Muscle layer of duodenum (tissue), 2 donors: ENCODE results near the gene ANKRD27.
A peak's percentile ranks its signal among the peaks of the same experiment; 100 is the strongest.

ENCODE experiments used
- H3K27ac ChIP-seq: one replicate; pipeline ENCODE4 v1.7.0; 2013; ENCODE audit warnings: mild to moderate bottlenecking, low read length
- H3K27me3 ChIP-seq: one replicate; pipeline ENCODE4 v1.7.0; 2013; ENCODE audit warnings: low read depth, mild to moderate bottlenecking, control low read depth, low read length
- H3K36me3 ChIP-seq, 2 donors: one replicate each; pipeline ENCODE4 v1.7.0; 2013; ENCODE audit warnings: low read length in 2 of 2, control low read depth in 1 of 2, mild to moderate bottlenecking in 1 of 2; ENCODE audit not compliant: insufficient read depth in 2 of 2, control insufficient read depth in 1 of 2
- H3K4me1 ChIP-seq, 2 donors: one replicate each; pipeline ENCODE4 v1.7.0; 2013; ENCODE audit warnings: low read length in 2 of 2, mild to moderate bottlenecking in 2 of 2, control low read depth in 1 of 2, moderate library complexity in 1 of 2; ENCODE audit not compliant: insufficient read depth in 2 of 2, control insufficient read depth in 1 of 2
- H3K4me3 ChIP-seq, 2 donors: one replicate each; pipeline ENCODE4 v1.7.0; 2013; ENCODE audit warnings: low read length in 2 of 2, low read depth in 1 of 2, mild to moderate bottlenecking in 1 of 2
- H3K9me3 ChIP-seq, 2 donors: one replicate each; pipeline ENCODE4 v1.7.0; 2013; ENCODE audit warnings: low read length in 2 of 2, control low read depth in 1 of 2, mild to moderate bottlenecking in 1 of 2; ENCODE audit not compliant: control insufficient read depth in 1 of 2
- donor health status: healthy.

ANKRD27 gene

GRCh38 chr19:32687681-32688080 is 12.7 kb upstream of the ANKRD27 start:
- Histone ChIP-seq H3K27me3 (no peaks in the 10 kb centered on the region), H3K27ac (no peak overlapping the region), H3K4me3 (no peak overlapping the region), H3K9me3 (no peaks in the 10 kb centered on the region), H3K4me1 (peaks cover 8 to 12% of the 10 kb centered on the region in 2 donors), H3K36me3 (no peaks in the 10 kb centered on the region)

GRCh38 chr19:32686847-32687475 is 12.0 kb upstream of the ANKRD27 start:
- H3K36me3 ChIP-seq, result no peaks in the 10 kb centered on the region
- H3K27ac ChIP-seq, result no peak overlapping the region
- no peaks in the 10 kb centered on the region for H3K27me3 ChIP-seq
- no peaks in the 10 kb centered on the region for H3K9me3 ChIP-seq
- no peak overlapping the region for H3K4me3 ChIP-seq
- H3K4me1 ChIP-seq, result peaks cover 8 to 10% of the 10 kb centered on the region in 2 donors

- no peaks in the 10 kb centered on the region for H3K36me3 ChIP-seq
- no peak overlapping the region for H3K27ac ChIP-seq
Measured at GRCh38 chr19:32682317-32682716, 7.3 kb upstream of the ANKRD27 start.

GRCh38 chr19:32680986-32681385 is 6.0 kb upstream of the ANKRD27 start:
- no peak overlapping the region for H3K4me3 ChIP-seq
- H3K4me1 ChIP-seq, result peaks cover 0 to 8% of the 10 kb centered on the region in 2 donors
- H3K27me3 ChIP-seq, result peaks cover 11% of the 10 kb centered on the region
- no peaks in the 10 kb centered on the region for H3K36me3 ChIP-seq
- H3K27ac ChIP-seq, result no peak overlapping the region
- no peaks in the 10 kb centered on the region for H3K9me3 ChIP-seq

More at GRCh38 chr19:32682317-32682716, 7.3 kb upstream of the ANKRD27 start:
- Histone ChIP-seq H3K9me3 (no peaks in the 10 kb centered on the region), H3K4me1 (no peaks in the 10 kb centered on the region), H3K4me3 (no peak overlapping the region), H3K27me3 (no peaks in the 10 kb centered on the region)

GRCh38 chr19:32677657-32678056 is 2.7 kb upstream of the ANKRD27 start:
- H3K27me3 ChIP-seq, result peaks cover 11% of the 10 kb centered on the region
- no peaks in the 10 kb centered on the region for H3K36me3 ChIP-seq
- no peaks in the 10 kb centered on the region for H3K9me3 ChIP-seq
- H3K4me1 ChIP-seq, result peaks cover 4 to 28% of the 10 kb centered on the region in 2 donors
- no peak overlapping the region for H3K27ac ChIP-seq
- H3K4me3 ChIP-seq, result no peak overlapping the region

GRCh38 chr19:32676895-32677359 is 1.9 kb upstream of the ANKRD27 start:
- Histone ChIP-seq H3K9me3 (no peaks in the 10 kb centered on the region), H3K27ac (no peak overlapping the region), H3K4me1 (peaks cover 4 to 33% of the 10 kb centered on the region in 2 donors), H3K27me3 (peaks cover 11% of the 10 kb centered on the region), H3K36me3 (no peaks in the 10 kb centered on the region), H3K4me3 (peak overlapping the region in 1 of 2 donors; percentile 90)

GRCh38 chr19:32676186-32676894 is 1.4 kb upstream of the ANKRD27 start:
- Histone ChIP-seq H3K27me3 (peaks cover 11% of the 10 kb centered on the region), H3K4me3 (peak overlapping the region; percentile 66 to 90), H3K4me1 (peaks cover 4 to 33% of the 10 kb centered on the region in 2 donors), H3K27ac (no peak overlapping the region), H3K9me3 (no peaks in the 10 kb centered on the region), H3K36me3 (no peaks in the 10 kb centered on the region)

- Histone ChIP-seq H3K4me1 (peaks cover 4 to 33% of the 10 kb centered on the region in 2 donors), H3K27me3 (peaks cover 11% of the 10 kb centered on the region), H3K27ac (peak within 1 kb of the TSS; percentile 31), H3K9me3 (no peaks in the 10 kb centered on the region), H3K36me3 (no peaks in the 10 kb centered on the region), H3K4me3 (peak within 1 kb of the TSS; percentile 66 to 90)
Measured at GRCh38 chr19:32675720-32676185, 773 bp upstream of the ANKRD27 start, which contains the start of gene RGS9BP. RGS9BP (plus strand) TSS chr19:32675848; CDS start chr19:32676264, 416 bp downstream.

GRCh38 chr19:32674153-32674930 is 638 bp downstream of the ANKRD27 start:
- Histone ChIP-seq H3K4me3 (peak overlapping the region; percentile 66 to 90), H3K36me3 (no peaks in the 10 kb centered on the region), H3K9me3 (no peaks in the 10 kb centered on the region), H3K4me1 (peaks cover 4 to 37% of the 10 kb centered on the region in 2 donors), H3K27me3 (peaks cover 11% of the 10 kb centered on the region), H3K27ac (no peak overlapping the region)

- Histone ChIP-seq H3K36me3 (no peaks in the 10 kb centered on the region), H3K9me3 (no peaks in the 10 kb centered on the region), H3K27ac (no peak overlapping the region), H3K4me1 (peaks cover 4 to 37% of the 10 kb centered on the region in 2 donors), H3K27me3 (peaks cover 11% of the 10 kb centered on the region), H3K4me3 (peak overlapping the region in 1 of 2 donors; percentile 90)
Measured at GRCh38 chr19:32673573-32673972, 1.4 kb downstream of the ANKRD27 start.

GRCh38 chr19:32672841-32673240 is 2.1 kb downstream of the ANKRD27 start:
- Histone ChIP-seq H3K9me3 (no peaks in the 10 kb centered on the region), H3K27me3 (peaks cover 11% of the 10 kb centered on the region), H3K36me3 (no peaks in the 10 kb centered on the region), H3K27ac (no peak overlapping the region), H3K4me1 (peaks cover 4 to 37% of the 10 kb centered on the region in 2 donors), H3K4me3 (no peak overlapping the region)
